ENCODE measurements around the gene MALSU1. TPM values are rescaled to one million over a fixed set of nuclear protein-coding genes. Genes with fewer than 3 reads are reported as not detected.

Gene MALSU1
- total RNA-seq, 1 experiment from 2014 or later = 114 TPM

- CTCF ChIA-PET = interaction anchor here (1.2 kb wide), 1 partner anchor 10 kb away, joined by 3 read pairs; no protein-coding TSS in a partner anchor
- DNase-seq = no peak
- peaks cover 39% of the 10 kb centered on the region for H3K4me1 Mint-ChIP-seq (ENCODE audit: low read depth, unreplicated experiment)
- no peak overlapping the region for H3K4me3 Mint-ChIP-seq (ENCODE audit: low read depth, unreplicated experiment)
- peaks cover 24% of the 10 kb centered on the region for H3K36me3 Mint-ChIP-seq (ENCODE audit: insufficient read depth, unreplicated experiment)
- TF ChIP-seq, protein P1, sequence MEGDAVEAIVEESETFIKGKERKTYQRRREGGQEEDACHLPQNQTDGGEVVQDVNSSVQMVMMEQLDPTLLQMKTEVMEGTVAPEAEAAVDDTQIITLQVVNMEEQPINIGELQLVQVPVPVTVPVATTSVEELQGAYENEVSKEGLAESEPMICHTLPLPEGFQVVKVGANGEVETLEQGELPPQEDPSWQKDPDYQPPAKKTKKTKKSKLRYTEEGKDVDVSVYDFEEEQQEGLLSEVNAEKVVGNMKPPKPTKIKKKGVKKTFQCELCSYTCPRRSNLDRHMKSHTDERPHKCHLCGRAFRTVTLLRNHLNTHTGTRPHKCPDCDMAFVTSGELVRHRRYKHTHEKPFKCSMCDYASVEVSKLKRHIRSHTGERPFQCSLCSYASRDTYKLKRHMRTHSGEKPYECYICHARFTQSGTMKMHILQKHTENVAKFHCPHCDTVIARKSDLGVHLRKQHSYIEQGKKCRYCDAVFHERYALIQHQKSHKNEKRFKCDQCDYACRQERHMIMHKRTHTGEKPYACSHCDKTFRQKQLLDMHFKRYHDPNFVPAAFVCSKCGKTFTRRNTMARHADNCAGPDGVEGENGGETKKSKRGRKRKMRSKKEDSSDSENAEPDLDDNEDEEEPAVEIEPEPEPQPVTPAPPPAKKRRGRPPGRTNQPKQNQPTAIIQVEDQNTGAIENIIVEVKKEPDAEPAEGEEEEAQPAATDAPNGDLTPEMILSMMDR (IDR thresholded peaks at IDR 0.05; ENCODE audit: unreplicated experiment) = no peak
- H3K9me3 Mint-ChIP-seq (ENCODE audit: low read depth, unreplicated experiment) = no peaks in the 10 kb centered on the region
- no peaks in the 10 kb centered on the region for H3K27me3 Mint-ChIP-seq (ENCODE audit: unreplicated experiment)
- H3K27ac Mint-ChIP-seq (ENCODE audit: unreplicated experiment) = no peak overlapping the region
- intact Hi-C loops (cut with micrococcal nuclease; ENCODE audit: unreplicated experiment) = loop anchor here (1.0 to 5.0 kb wide), 5 partner anchors 62 to 189 kb away; no protein-coding TSS in a partner anchor
- BruUV-seq (replicated peaks) = no TSS peak
These were observed 57.6 kb downstream of the MALSU1 start for GRCh38 chr7:23356726-23357125.

DNA sequence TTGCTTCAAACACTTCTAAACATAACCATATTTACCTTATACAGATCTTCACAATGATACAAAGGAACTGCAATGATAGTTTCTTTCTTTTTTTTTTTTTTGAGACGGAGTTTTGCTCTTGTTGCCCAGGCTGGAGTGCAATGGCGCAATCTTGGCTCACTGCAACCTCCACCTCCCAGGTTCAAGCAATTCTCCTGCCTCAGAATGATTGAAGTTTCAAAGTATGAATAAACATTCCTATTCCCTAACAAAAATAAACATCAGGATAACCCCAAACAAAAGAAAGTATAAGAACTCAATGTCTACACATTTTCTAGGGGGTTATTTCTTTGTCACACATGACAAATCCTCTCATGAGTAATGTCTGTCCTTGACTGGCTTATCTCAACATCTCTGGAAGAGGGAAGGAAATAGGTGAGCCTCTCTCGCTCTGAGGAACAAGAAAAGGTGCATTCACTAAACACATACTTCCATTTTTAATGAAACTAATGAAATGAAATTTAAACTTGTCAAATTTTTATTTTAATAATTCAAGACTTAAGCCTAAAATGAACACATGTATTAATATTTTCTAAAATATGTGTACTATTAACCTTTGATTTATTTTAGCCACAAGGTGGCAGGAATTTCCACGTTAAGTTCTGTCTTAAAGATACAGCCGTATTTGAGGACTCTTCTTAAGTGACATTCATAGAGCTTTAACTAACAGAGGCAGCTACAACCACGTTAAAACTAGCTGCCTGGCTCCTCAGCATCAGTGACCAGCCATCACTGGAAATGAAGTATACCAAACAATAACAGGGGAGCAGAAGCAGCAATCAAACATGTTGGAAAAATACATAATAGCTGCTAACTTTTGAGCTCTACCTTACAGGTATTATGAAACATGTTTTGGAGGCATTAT lies 58.3 kb downstream of the MALSU1 start:
- BruUV-seq (replicated peaks) = no TSS peak
- Mint-ChIP-seq H3K27me3 (ENCODE audit: unreplicated experiment) (no peaks in the 10 kb centered on the region), H3K4me3 (ENCODE audit: low read depth, unreplicated experiment) (peak overlapping the region; percentile 30), H3K36me3 (ENCODE audit: insufficient read depth, unreplicated experiment) (peaks cover 24% of the 10 kb centered on the region), H3K27ac (ENCODE audit: unreplicated experiment) (peak overlapping the region; percentile 47), H3K9me3 (ENCODE audit: low read depth, unreplicated experiment) (no peaks in the 10 kb centered on the region), H3K4me1 (ENCODE audit: low read depth, unreplicated experiment) (peaks cover 39% of the 10 kb centered on the region)
- CTCF ChIA-PET = interaction anchor here (0.6 to 1.9 kb wide), 24 partner anchors 8 to 190 kb away, joined by 3 to 26 read pairs (median 4); partner anchors contain the start of genes IGF2BP3 and MALSU1
- TF ChIP-seq, protein P1 (IDR thresholded peaks at IDR 0.05; ENCODE audit: unreplicated experiment) = peak; percentile 50
- intact Hi-C loops (cut with micrococcal nuclease; ENCODE audit: unreplicated experiment) = loop anchor here (1.0 to 5.0 kb wide), 6 partner anchors 61 to 188 kb away; no protein-coding TSS in a partner anchor
- no peak for DNase-seq

DNA sequence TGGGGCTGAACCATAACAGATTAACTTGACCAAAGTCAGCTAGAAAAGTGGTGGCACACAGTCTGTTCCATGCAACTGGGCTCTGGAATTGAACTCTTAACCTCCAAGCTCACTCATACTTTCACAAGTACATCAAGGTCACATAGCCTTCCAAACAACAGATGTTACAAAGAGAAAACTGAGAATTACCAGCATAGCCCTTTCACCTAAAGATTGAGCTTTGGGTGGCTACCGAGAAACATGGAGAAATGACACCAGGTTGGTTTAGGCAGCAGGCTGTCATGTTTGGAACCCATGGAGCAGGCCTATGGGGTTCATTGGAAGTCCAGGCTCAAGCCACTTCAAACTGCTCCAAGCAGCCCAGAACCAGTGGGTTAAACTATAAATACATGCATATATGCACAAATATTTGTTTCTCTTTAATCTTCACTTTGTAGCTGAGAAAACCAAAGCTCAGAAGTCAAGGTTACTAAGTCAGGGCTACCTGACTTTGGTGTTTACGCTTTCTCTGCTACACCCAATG lies 59.1 kb downstream of the MALSU1 start:
- H3K9me3 Mint-ChIP-seq (ENCODE audit: low read depth, unreplicated experiment) = no peaks in the 10 kb centered on the region
- CTCF ChIA-PET = interaction anchor here (0.6 to 1.9 kb wide), 24 partner anchors 9 to 189 kb away, joined by 3 to 26 read pairs (median 4); partner anchors contain the start of genes IGF2BP3 and MALSU1
- no peak for DNase-seq
- peak overlapping the region; percentile 25 for H3K27ac Mint-ChIP-seq (ENCODE audit: unreplicated experiment)
- peaks cover 39% of the 10 kb centered on the region for H3K4me1 Mint-ChIP-seq (ENCODE audit: low read depth, unreplicated experiment)
- no TSS peak for BruUV-seq (replicated peaks)
- no peaks in the 10 kb centered on the region for H3K27me3 Mint-ChIP-seq (ENCODE audit: unreplicated experiment)
- H3K36me3 Mint-ChIP-seq (ENCODE audit: insufficient read depth, unreplicated experiment) = peaks cover 21% of the 10 kb centered on the region
- intact Hi-C loops (cut with micrococcal nuclease; ENCODE audit: unreplicated experiment) = loop anchor here (1.0 to 5.0 kb wide), 2 partner anchors 68 to 169 kb away; no protein-coding TSS in a partner anchor
- H3K4me3 Mint-ChIP-seq (ENCODE audit: low read depth, unreplicated experiment) = no peak overlapping the region
- TF ChIP-seq, protein P1 (IDR thresholded peaks at IDR 0.05; ENCODE audit: unreplicated experiment) = no peak

Other genes with a start within 250 kb of the MALSU1 start
- 35.2 and 37.8 TPM in 2 replicates for gene KLHL7, start 193.6 kb upstream of the MALSU1 start, total RNA-seq (2022)
- gene NUP42, start 117.3 kb upstream of the MALSU1 start, total RNA-seq (2022) = 62.8 TPM in 2 replicates
- gene GPNMB, start 52.6 kb upstream of the MALSU1 start, total RNA-seq (2022) = 5.8 and 6.1 TPM in 2 replicates
- 111 and 114 TPM in 2 replicates for gene IGF2BP3, start 171.2 kb downstream of the MALSU1 start, total RNA-seq (2022)
- gene TRA2A, start 232.6 kb downstream of the MALSU1 start, total RNA-seq (2022) = 136 and 143 TPM in 2 replicates